Measurements from ENCODE around the gene TMEM165.
"Not testable (repeated sequence)": the region's sequence is repeated elsewhere in the genome, so short reads cannot be mapped to it uniquely, and the experiment has no call there.

TMEM165 gene

GRCh38 chr4:55359397-55359916 lies 36.3 kb upstream of the TMEM165 start:
- peaks cover 19% of the 10 kb centered on the region for H3K4me1 Mint-ChIP-seq
- no peak overlapping the region for H3K4me3 Mint-ChIP-seq
- no peaks in the 10 kb centered on the region for H3K27me3 Mint-ChIP-seq
- no peak overlapping the region for H3K27ac Mint-ChIP-seq
- H3K9me3 Mint-ChIP-seq = no peaks in the 10 kb centered on the region
- H3K36me3 Mint-ChIP-seq = peaks cover 13% of the 10 kb centered on the region
- no peak for ATAC-seq

GRCh38 chr4:55362938-55363337 lies 32.8 kb upstream of the TMEM165 start:
- peaks cover 16% of the 10 kb centered on the region for H3K4me1 Mint-ChIP-seq
- H3K27ac Mint-ChIP-seq, H3K27me3 Mint-ChIP-seq, H3K4me3 Mint-ChIP-seq, H3K9me3 Mint-ChIP-seq, ATAC-seq: not testable (repeated sequence)
- peaks cover 19% of the 10 kb centered on the region for H3K36me3 Mint-ChIP-seq

GRCh38 chr4:55363691-55364351 lies 31.9 kb upstream of the TMEM165 start:
- no peaks in the 10 kb centered on the region for H3K9me3 Mint-ChIP-seq
- no peak for ATAC-seq
- no peak overlapping the region for H3K4me3 Mint-ChIP-seq
- H3K36me3 Mint-ChIP-seq = peaks cover 19% of the 10 kb centered on the region
- H3K27me3 Mint-ChIP-seq = no peaks in the 10 kb centered on the region
- no peak overlapping the region for H3K27ac Mint-ChIP-seq
- H3K4me1 Mint-ChIP-seq = peaks cover 7% of the 10 kb centered on the region

- Mint-ChIP-seq H3K4me1 (no peaks in the 10 kb centered on the region), H3K4me3 (no peak overlapping the region), H3K9me3 (no peaks in the 10 kb centered on the region), H3K27me3 (no peaks in the 10 kb centered on the region), H3K36me3 (peaks cover 26% of the 10 kb centered on the region), H3K27ac (no peak overlapping the region)
- no peak for ATAC-seq
Observed at GRCh38 chr4:55364691-55365344, 30.9 kb upstream of the TMEM165 start.

GRCh38 chr4:55365345-55365728 lies 30.4 kb upstream of the TMEM165 start:
- Mint-ChIP-seq H3K36me3 (peaks cover 31% of the 10 kb centered on the region), H3K27ac (no peak overlapping the region)

GRCh38 chr4:55366621-55367020 lies 29.1 kb upstream of the TMEM165 start:
- H3K4me1 Mint-ChIP-seq = no peaks in the 10 kb centered on the region
- no peaks in the 10 kb centered on the region for H3K27me3 Mint-ChIP-seq
- H3K36me3 Mint-ChIP-seq = peaks cover 34% of the 10 kb centered on the region
- H3K9me3 Mint-ChIP-seq = no peaks in the 10 kb centered on the region
- ATAC-seq = no peak
- H3K27ac Mint-ChIP-seq = no peak overlapping the region
- H3K4me3 Mint-ChIP-seq = no peak overlapping the region

More at GRCh38 chr4:55365345-55365728, 30.4 kb upstream of the TMEM165 start:
- no peaks in the 10 kb centered on the region for H3K27me3 Mint-ChIP-seq
- H3K4me3 Mint-ChIP-seq = no peak overlapping the region
- no peaks in the 10 kb centered on the region for H3K4me1 Mint-ChIP-seq
- ATAC-seq = no peak
- H3K9me3 Mint-ChIP-seq = no peaks in the 10 kb centered on the region

GRCh38 chr4:55367084-55367722 lies 28.6 kb upstream of the TMEM165 start:
- Mint-ChIP-seq H3K36me3 (peaks cover 34% of the 10 kb centered on the region), H3K4me1 (no peaks in the 10 kb centered on the region), H3K4me3 (no peak overlapping the region), H3K27ac (no peak overlapping the region), H3K27me3 (no peaks in the 10 kb centered on the region), H3K9me3 (no peaks in the 10 kb centered on the region)
- ATAC-seq = no peak

- Mint-ChIP-seq H3K9me3 (no peaks in the 10 kb centered on the region), H3K27me3 (no peaks in the 10 kb centered on the region), H3K36me3 (peaks cover 19% of the 10 kb centered on the region), H3K4me1 (no peaks in the 10 kb centered on the region), H3K27ac (no peak overlapping the region), H3K4me3 (no peak overlapping the region)
- no peak for ATAC-seq
Observed at GRCh38 chr4:55369968-55370367, 25.8 kb upstream of the TMEM165 start.

GRCh38 chr4:55372259-55372658 lies 23.5 kb upstream of the TMEM165 start:
- H3K9me3 Mint-ChIP-seq = no peaks in the 10 kb centered on the region
- H3K4me1 Mint-ChIP-seq = no peaks in the 10 kb centered on the region
- peaks cover 15% of the 10 kb centered on the region for H3K36me3 Mint-ChIP-seq
- H3K27me3 Mint-ChIP-seq = no peaks in the 10 kb centered on the region
- H3K4me3 Mint-ChIP-seq = no peak overlapping the region
- ATAC-seq = no peak
- H3K27ac Mint-ChIP-seq = no peak overlapping the region

GRCh38 chr4:55373461-55373860 lies 22.3 kb upstream of the TMEM165 start:
- ATAC-seq = no peak
- no peak overlapping the region for H3K27ac Mint-ChIP-seq
- H3K4me3 Mint-ChIP-seq = no peak overlapping the region
- H3K36me3 Mint-ChIP-seq = peaks cover 15% of the 10 kb centered on the region
- no peaks in the 10 kb centered on the region for H3K27me3 Mint-ChIP-seq
- no peaks in the 10 kb centered on the region for H3K4me1 Mint-ChIP-seq
- H3K9me3 Mint-ChIP-seq = no peaks in the 10 kb centered on the region

GRCh38 chr4:55376698-55377097 lies 19.1 kb upstream of the TMEM165 start:
- no peaks in the 10 kb centered on the region for H3K4me1 Mint-ChIP-seq
- no peak overlapping the region for H3K4me3 Mint-ChIP-seq
- H3K9me3 Mint-ChIP-seq = no peaks in the 10 kb centered on the region
- H3K27ac Mint-ChIP-seq = no peak overlapping the region
- no peaks in the 10 kb centered on the region for H3K27me3 Mint-ChIP-seq
- H3K36me3 Mint-ChIP-seq = no peaks in the 10 kb centered on the region
- no peak for ATAC-seq

- Mint-ChIP-seq H3K4me3 (no peak overlapping the region), H3K27me3 (no peaks in the 10 kb centered on the region), H3K9me3 (no peaks in the 10 kb centered on the region), H3K36me3 (no peaks in the 10 kb centered on the region), H3K4me1 (no peaks in the 10 kb centered on the region), H3K27ac (no peak overlapping the region)
- no peak for ATAC-seq
Observed at GRCh38 chr4:55378617-55379467, 16.9 kb upstream of the TMEM165 start.

- Mint-ChIP-seq H3K27me3 (no peaks in the 10 kb centered on the region), H3K27ac (no peak overlapping the region), H3K9me3 (no peaks in the 10 kb centered on the region), H3K4me3 (no peak overlapping the region), H3K36me3 (no peaks in the 10 kb centered on the region), H3K4me1 (no peaks in the 10 kb centered on the region)
- no peak for ATAC-seq
Observed at GRCh38 chr4:55380576-55380975, 15.2 kb upstream of the TMEM165 start.

GRCh38 chr4:55381502-55381901 lies 14.3 kb upstream of the TMEM165 start:
- Mint-ChIP-seq H3K4me1 (no peaks in the 10 kb centered on the region), H3K36me3 (no peaks in the 10 kb centered on the region), H3K4me3 (no peak overlapping the region), H3K9me3 (no peaks in the 10 kb centered on the region), H3K27ac (no peak overlapping the region), H3K27me3 (no peaks in the 10 kb centered on the region)
- ATAC-seq = no peak

GRCh38 chr4:55382488-55383003 lies 13.2 kb upstream of the TMEM165 start:
- no peak overlapping the region for H3K27ac Mint-ChIP-seq
- no peaks in the 10 kb centered on the region for H3K27me3 Mint-ChIP-seq
- no peaks in the 10 kb centered on the region for H3K36me3 Mint-ChIP-seq
- H3K4me1 Mint-ChIP-seq = no peaks in the 10 kb centered on the region
- no peak for ATAC-seq
- no peaks in the 10 kb centered on the region for H3K9me3 Mint-ChIP-seq
- H3K4me3 Mint-ChIP-seq = no peak overlapping the region

All from stimulated activated memory B cell treated with anti-CD40 and anti-IgM and Interleukin-4, amounts not matched to agents 10 μg/mL and 1 μg/mL and 100 μg/mL, for 72 hours (primary cell).